ENCODE measurements around the gene RPL9. TPM values are rescaled to one million over a fixed set of nuclear protein-coding genes. Genes with fewer than 3 reads are reported as not detected.
A peak's percentile ranks its signal among the peaks of the same experiment; 100 is the strongest.
"Not testable (repeated sequence)": the region's sequence is repeated elsewhere in the genome, so short reads cannot be mapped to it uniquely, and the experiment has no call there.

Gene RPL9
- total and polyA plus RNA-seq, 9 donors = 2,988 to 22,039 (median 4,031) TPM

GRCh38 chr4:39464886-39465501, 6.3 kb upstream of the RPL9 start:
- intact Hi-C loops (cut with DNase I) = no loop called here
- no peaks in the 10 kb centered on the region for H3K36me3 ChIP-seq
- TF ChIP-seq EP300 (IDR thresholded peaks at IDR 0.05) (no peak), CTCF (IDR thresholded peaks at IDR 0.05) (no peak), POLR2A (IDR thresholded peaks at IDR 0.05) (no peak)
- WGBS, 3 donors = 12 to 18% (median 14%) methylated on average over 2 of the region's 2 CpGs
- H3K27ac ChIP-seq = no peak overlapping the region
- H3K4me3 ChIP-seq = no peak overlapping the region
- H3K4me1 ChIP-seq (ENCODE audit: insufficient read depth) = no peaks in the 10 kb centered on the region
- H3K27me3 ChIP-seq = no peaks in the 10 kb centered on the region
- no peak for DNase-seq
- no peaks in the 10 kb centered on the region for H3K9me3 ChIP-seq

GRCh38 chr4:39458161-39458504, 589 bp downstream of the RPL9 start:
- not testable (repeated sequence) for DNase-seq; H3K9me3 ChIP-seq; H3K36me3 ChIP-seq; H3K4me1 ChIP-seq (ENCODE audit: insufficient read depth); H3K27me3 ChIP-seq
- H3K4me3 ChIP-seq = peak overlapping the region; percentile 76
- peak overlapping the region; percentile 85 to 90 for H3K27ac ChIP-seq
- WGBS, 3 donors = 0 to 1% (median 0%) methylated on average over 13 of the region's 13 CpGs
- intact Hi-C loops (cut with DNase I) = loop anchor here in 1 of 4 donors (5.0 kb wide), 1 partner anchor 184 kb away; no protein-coding TSS in a partner anchor

- no peaks in the 10 kb centered on the region for H3K27me3 ChIP-seq
- intact Hi-C loops (cut with DNase I) = loop anchor here in 1 of 4 donors (5.0 kb wide), 1 partner anchor 185 kb away; no protein-coding TSS in a partner anchor
- 40 to 58% (median 41%) methylated on average over 10 of the region's 10 CpGs for WGBS, 3 donors
Observed at GRCh38 chr4:39456946-39457763, 1.6 kb downstream of the RPL9 start.

GRCh38 chr4:39455486-39455885, 3.2 kb downstream of the RPL9 start:
- intact Hi-C loops (cut with DNase I) = loop anchor here in 1 of 4 donors (5.0 kb wide), 1 partner anchor 187 kb away; no protein-coding TSS in a partner anchor
- H3K4me1 ChIP-seq (ENCODE audit: insufficient read depth) = peaks cover 3% of the 10 kb centered on the region
- WGBS, 3 donors = 82 to 86% (median 83%) methylated on average over 6 of the region's 6 CpGs

More at GRCh38 chr4:39456946-39457763, 1.6 kb downstream of the RPL9 start:
- peak overlapping the region; percentile 85 to 90 for H3K27ac ChIP-seq
- TF ChIP-seq EP300 (IDR thresholded peaks at IDR 0.05) = no peak
- TF ChIP-seq CTCF (IDR thresholded peaks at IDR 0.05) = no peak
- H3K36me3 ChIP-seq = peaks cover 2% of the 10 kb centered on the region
- no peak for DNase-seq
- H3K4me1 ChIP-seq (ENCODE audit: insufficient read depth) = peaks cover 3% of the 10 kb centered on the region
- H3K9me3 ChIP-seq = no peaks in the 10 kb centered on the region
- H3K4me3 ChIP-seq = peak overlapping the region; percentile 76

More at GRCh38 chr4:39455486-39455885, 3.2 kb downstream of the RPL9 start:
- Histone ChIP-seq H3K36me3 (peaks cover 2% of the 10 kb centered on the region), H3K27me3 (no peaks in the 10 kb centered on the region), H3K4me3 (no peak overlapping the region), H3K9me3 (no peaks in the 10 kb centered on the region), H3K27ac (no peak overlapping the region)
- TF ChIP-seq EP300 (IDR thresholded peaks at IDR 0.05) = no peak
- no peak for TF ChIP-seq CTCF (IDR thresholded peaks at IDR 0.05)
- no peak for TF ChIP-seq POLR2A (IDR thresholded peaks at IDR 0.05)
- no peak for DNase-seq
